Measurements from ENCODE around the gene UTS2B.

- no peak for TF ChIP-seq EZH2phosphoT487 (IDR thresholded peaks at IDR 0.05; ENCODE audit: low read depth)
- TF ChIP-seq CTCF (IDR thresholded peaks at IDR 0.05; ENCODE audit: low read depth, low read length), result no peak
These were observed 10.0 kb downstream of the UTS2B start for GRCh38 chr3:191320316-191320715.
